GM23338 (cell line): ENCODE measurements around the gene CD6. TPM values are rescaled to one million over a fixed set of nuclear protein-coding genes. Genes with fewer than 3 reads are reported as not detected.

Experiments used
- ATAC-seq: fragments of 200-7000 bp; cut with Tn5 transposase; 3 replicates; pipeline ENCODE4 v1.9.1; 2020
- DNase-seq: peaks from one replicate; pipeline ENCODE4 v3.0.0-alpha.2; 2015; ENCODE audit warnings: low spot score
- H2AFZ ChIP-seq: fragments of 200-600 bp; sonication (generic); 2 replicates; pipeline ENCODE4 v1.8.0; 2016; ENCODE audit warnings: antibody characterized with exemption, mild to moderate bottlenecking, moderate library complexity
- H3F3A ChIP-seq: fragments of 200-600 bp; sonication (generic); replicated peaks from 2 replicates; pipeline ENCODE4 v1.8.0; 2017; ENCODE audit warnings: antibody characterized with exemption, mixed run types, low read depth
- H3K27ac ChIP-seq: fragments of 200-600 bp; sonication (generic); 2 replicates; pipeline ENCODE4 v1.6.1; 2016; ENCODE audit warnings: low read depth
- H3K27me3 ChIP-seq: fragments of 200-600 bp; sonication (generic); 2 replicates; pipeline ENCODE4 v1.8.0; 2016; ENCODE audit warnings: mild to moderate bottlenecking, mixed run types, moderate library complexity; ENCODE audit not compliant: insufficient read depth
- H3K36me3 ChIP-seq: fragments of 200-600 bp; sonication (generic); 2 replicates; pipeline ENCODE4 v1.8.0; 2016; ENCODE audit warnings: mild to moderate bottlenecking; ENCODE audit not compliant: insufficient read depth
- H3K4me1 ChIP-seq: fragments of 200-600 bp; sonication (generic); 2 replicates; pipeline ENCODE4 v1.8.0; 2016; ENCODE audit warnings: mild to moderate bottlenecking, moderate library complexity; ENCODE audit not compliant: insufficient read depth
- H3K4me2 ChIP-seq: fragments of 200-600 bp; sonication (generic); 2 replicates; pipeline ENCODE4 v1.7.1; 2017; ENCODE audit warnings: mixed run types
- H3K4me3 ChIP-seq: fragments of 200-600 bp; sonication (generic); 2 replicates; pipeline ENCODE4 v1.6.1; 2016; ENCODE audit warnings: mixed run types
- H3K79me2 ChIP-seq: fragments of 200-600 bp; sonication (generic); replicated peaks from 2 replicates; pipeline ENCODE4 v1.8.0; 2017; ENCODE audit warnings: mild to moderate bottlenecking; ENCODE audit not compliant: insufficient read depth
- H3K9me2 ChIP-seq: fragments of 200-600 bp; sonication (generic); 2 replicates; pipeline ENCODE4 v1.8.0; 2017; ENCODE audit not compliant: insufficient read depth
- H4K20me1 ChIP-seq: fragments of 200-600 bp; sonication (generic); replicated peaks from 2 replicates; pipeline ENCODE4 v1.8.0; 2017; ENCODE audit warnings: mild to moderate bottlenecking; ENCODE audit not compliant: insufficient read depth
- H3K27ac Mint-ChIP-seq: 2 replicates; pipeline ENCODE4 v1.8.0; 2020; ENCODE audit warnings: inconsistent platforms, mild to moderate bottlenecking, moderate library complexity, mixed read lengths
- H3K27me3 Mint-ChIP-seq: 3 replicates; pipeline ENCODE4 v1.8.0; 2022; ENCODE audit warnings: low read depth, mild to moderate bottlenecking, moderate library complexity, mixed read lengths, inconsistent platforms; ENCODE audit not compliant: insufficient read depth, poor library complexity
- H3K36me3 Mint-ChIP-seq: 3 replicates; pipeline ENCODE4 v1.8.0; 2021; ENCODE audit warnings: low read depth, mild to moderate bottlenecking, inconsistent platforms, moderate library complexity, mixed read lengths
- H3K4me1 Mint-ChIP-seq: 3 replicates; pipeline ENCODE4 v1.8.0; 2020; ENCODE audit warnings: mild to moderate bottlenecking, inconsistent platforms, mixed read lengths
- H3K4me3 Mint-ChIP-seq: 3 replicates; pipeline ENCODE4 v1.8.0; 2021; ENCODE audit warnings: moderate library complexity, mild to moderate bottlenecking, inconsistent platforms, mixed read lengths
- H3K9me3 Mint-ChIP-seq: 3 replicates; pipeline ENCODE4 v1.8.0; 2020; ENCODE audit warnings: moderate library complexity, mild to moderate bottlenecking, inconsistent platforms, mixed read lengths
- CREB1 ChIP-seq: fragments of 250-450 bp; sonication (Bioruptor Pico); IDR thresholded peaks from 2 replicates; pipeline ENCODE4 v1.5.0; 2020; ENCODE audit warnings: low read depth, mild to moderate bottlenecking, moderate library complexity
- CTCF ChIP-seq, 2 experiments: fragments of 200-600 bp in 1 of 2; sonication (generic) in 1 of 2; conservative IDR thresholded peaks; 2 replicates each; pipeline versions ENCODE4 v1.5.1 to v1.6.1; 2016 to 2017; ENCODE audit warnings: antibody characterized with exemption in 2 of 2, low read depth in 2 of 2, mild to moderate bottlenecking in 2 of 2, moderate library complexity in 1 of 2
- ETS1 ChIP-seq: IDR thresholded peaks from 2 replicates; pipeline ENCODE4 v1.6.1; 2016; ENCODE audit warnings: antibody characterized with exemption
- EZH2 ChIP-seq: fragments of 200-600 bp; sonication (generic); IDR thresholded peaks from one replicate; pipeline ENCODE4 v1.8.0; 2017; ENCODE audit warnings: antibody characterized with exemption, mild to moderate bottlenecking, low read depth; ENCODE audit not compliant: unreplicated experiment
- EZH2phosphoT487 ChIP-seq: fragments of 200-600 bp; sonication (generic); IDR thresholded peaks from one replicate; pipeline ENCODE4 v1.8.1; 2018; ENCODE audit warnings: antibody characterized with exemption; ENCODE audit not compliant: unreplicated experiment
- JUNB ChIP-seq: IDR thresholded peaks from one replicate; pipeline ENCODE4 v1.6.1; 2016; ENCODE audit warnings: antibody characterized with exemption; ENCODE audit not compliant: unreplicated experiment
- NANOG ChIP-seq: IDR thresholded peaks from 2 replicates; pipeline ENCODE4 v1.6.1; 2016; ENCODE audit warnings: antibody characterized with exemption, borderline replicate concordance
- POLR2AphosphoS5 ChIP-seq: IDR thresholded peaks from 2 replicates; pipeline ENCODE4 v1.6.1; 2016; ENCODE audit warnings: antibody characterized with exemption, low read depth
- REST ChIP-seq: IDR thresholded peaks from one replicate; pipeline ENCODE4 v1.6.1; 2018; ENCODE audit warnings: antibody characterized with exemption; ENCODE audit not compliant: unreplicated experiment
- STAT1 ChIP-seq: IDR thresholded peaks from one replicate; pipeline ENCODE4 v1.6.1; 2016; ENCODE audit warnings: antibody characterized with exemption; ENCODE audit not compliant: unreplicated experiment
- ZNF114 ChIP-seq: fragments of 250-450 bp; sonication (Bioruptor Pico); IDR thresholded peaks from 2 replicates; pipeline ENCODE4 v1.5.0; 2020; ENCODE audit warnings: mild to moderate bottlenecking, moderate library complexity
- ZNF331 ChIP-seq: fragments of 250-450 bp; sonication (Bioruptor Pico); IDR thresholded peaks from 2 replicates; pipeline ENCODE4 v1.5.0; 2020; ENCODE audit warnings: low read depth, mild to moderate bottlenecking, moderate library complexity
- ZNF462 ChIP-seq: fragments of 250-450 bp; sonication (Bioruptor Pico); IDR thresholded peaks from 2 replicates; pipeline ENCODE4 v1.5.0; 2020; ENCODE audit warnings: mild to moderate bottlenecking, moderate library complexity
- polyA plus RNA-seq: library from polyadenylated mRNA; unstranded; fragments of >200 nt; fragmentation: Nextera tagmentation; extraction: Ambion mirVana; gene quantifications from 2 replicates; pipeline ENCODE4 v1.2.1, GENCODE V29; 2016
- total RNA-seq: library from RNA; depleted of rRNA; stranded (reverse); fragments of >200 nt; shearing (Covaris generic); gene quantifications from 2 replicates; pipeline ENCODE4 v1.2.3, GENCODE V29; 2014

CD6 gene
- total and polyA plus RNA-seq, 2 experiments from 2014 or later: 0.49 TPM; not detected in 1

GRCh38 chr11:60954421-60954820, 17.1 kb upstream of the CD6 start:
- H3K36me3 ChIP-seq: no peaks in the 10 kb centered on the region
- H3K4me3 ChIP-seq: no peak overlapping the region
- Mint-ChIP-seq H3K4me1 (peaks cover 15% of the 10 kb centered on the region), H3K4me3 (no peak overlapping the region), H3K27ac (no peak overlapping the region), H3K36me3 (no peaks in the 10 kb centered on the region), H3K9me3 (no peaks in the 10 kb centered on the region), H3K27me3 (peaks cover 26% of the 10 kb centered on the region)
- no peak overlapping the region for H3K27ac ChIP-seq
- no peaks in the 10 kb centered on the region for H3K9me2 ChIP-seq
- H3K4me2 ChIP-seq: no peak overlapping the region
- peaks cover 16% of the 10 kb centered on the region for H3K4me1 ChIP-seq
- peaks cover 6% of the 10 kb centered on the region; the same call in 1 of the 2 replicates for H3K79me2 ChIP-seq
- H3K27me3 ChIP-seq: peaks cover 27% of the 10 kb centered on the region
- ATAC-seq (no peak), DNase-seq (no peak)
- TF ChIP-seq NANOG (no peak), REST (no peak), POLR2AphosphoS5 (no peak), ZNF331 (CRISPR knock-in tag) (no peak), ZNF462 (no peak), ETS1 (no peak), JUNB (no peak), CREB1 (no peak), EZH2 (no peak), CTCF (conservative IDR thresholded peaks at IDR 0.05; ENCODE audit: low read depth in 2 of 2) (no peak), ZNF114 (CRISPR knock-in tag) (no peak), EZH2phosphoT487 (no peak), STAT1 (no peak)
- H2AFZ ChIP-seq: no peak overlapping the region
- peaks cover 4% of the 10 kb centered on the region for H3F3A ChIP-seq
- no peaks in the 10 kb centered on the region for H4K20me1 ChIP-seq
